Panc1 (cell line): ENCODE data around the gene MGRN1. TPM values are rescaled to one million over a fixed set of nuclear protein-coding genes. Genes with fewer than 3 reads are reported as not detected.
A peak's percentile ranks its signal among the peaks of the same experiment; 100 is the strongest.
"Not testable (repeated sequence)": the region's sequence is repeated elsewhere in the genome, so short reads cannot be mapped to it uniquely, and the experiment has no call there.

Source experiments
- ATAC-seq: fragments of 200-7000 bp; cut with Tn5 transposase; 2 replicates; pipeline ENCODE4 v1.9.1; 2020; ENCODE audit warnings: mild to moderate bottlenecking, moderate library complexity
- BruUV-seq: library from RNA; stranded (reverse); fragments of 400-500 nt; replicated peaks from 2 replicates; lab custom pipeline; 2021; lab: Mats Ljungman, UMichigan
- CTCF ChIA-PET: fragments of 300-600 bp; sonication (Branson Sonifier 250); formaldehyde crosslinking; loops from one replicate; lab custom pipeline; 2022; ENCODE audit warnings: antibody characterized with exemption; lab: Charles Lee
- POLR2A ChIA-PET: fragments of 300-600 bp; sonication (Branson Sonifier 250); formaldehyde crosslinking; loops from one replicate; lab custom pipeline; 2022; ENCODE audit warnings: antibody characterized with exemption; lab: Charles Lee
- DNase-seq: peaks from one replicate; pipeline ENCODE4 v3.0.0-alpha.2; 2010; ENCODE audit warnings: low read depth, low spot score
- H3K27ac ChIP-seq: 2 replicates; pipeline ENCODE4 v1.5.1; 2011; ENCODE audit warnings: mild to moderate bottlenecking, low read length, inconsistent platforms
- H3K27me3 ChIP-seq: fragments of 200-500 bp; sonication (Bioruptor generic); 2 replicates; pipeline ENCODE4 v1.6.0; 2014; ENCODE audit warnings: low read length, inconsistent platforms; ENCODE audit not compliant: control insufficient read depth, insufficient read depth
- H3K36me3 ChIP-seq: fragments of 200-500 bp; sonication (Bioruptor generic); 2 replicates; pipeline ENCODE4 v1.5.1; 2014; ENCODE audit warnings: inconsistent platforms, mild to moderate bottlenecking, low read length, moderate library complexity; ENCODE audit not compliant: control insufficient read depth, insufficient read depth
- H3K4me1 ChIP-seq: 2 replicates; pipeline ENCODE4 v1.5.1; 2011; ENCODE audit warnings: inconsistent platforms, mild to moderate bottlenecking, low read length, moderate library complexity; ENCODE audit not compliant: control insufficient read depth, insufficient read depth
- H3K4me3 ChIP-seq, 2 experiments: 2 replicates each; pipeline ENCODE4 v1.5.1; 2011 to 2012; ENCODE audit warnings: low read depth in 2 of 2, low read length in 2 of 2, mild to moderate bottlenecking in 2 of 2, inconsistent platforms in 1 of 2, moderate library complexity in 1 of 2
- H3K9me3 ChIP-seq: fragments of 200-500 bp; sonication (Bioruptor generic); 2 replicates; pipeline ENCODE4 v1.5.1; 2014; ENCODE audit warnings: low read depth, mild to moderate bottlenecking, inconsistent platforms, low read length, moderate library complexity; ENCODE audit not compliant: control insufficient read depth, insufficient read depth
- POLR2AphosphoS5 ChIP-seq: IDR thresholded peaks from 2 replicates; pipeline ENCODE4 v1.6.1; 2012; ENCODE audit warnings: mild to moderate bottlenecking, low read depth, low read length, moderate library complexity
- SIN3A ChIP-seq: IDR thresholded peaks from 2 replicates; pipeline ENCODE4 v1.6.1; 2012; ENCODE audit warnings: low read depth, mild to moderate bottlenecking, low read length, moderate library complexity, borderline replicate concordance; ENCODE audit not compliant: insufficient read depth
- TCF7L2 ChIP-seq: IDR thresholded peaks from 2 replicates; pipeline ENCODE4 v1.6.1; 2011; ENCODE audit warnings: mild to moderate bottlenecking, low read depth, low read length, inconsistent platforms
- in situ Hi-C: cut with HindIII; loops from 2 replicates; pipeline ENCODE4 v1.10.0; 2016; ENCODE audit warnings: low sequenced_read_pairs, low pct_unique_long_range_greater_than_20kb
- intact Hi-C: fragments of 100-400 bp; cut with micrococcal nuclease; formaldehyde crosslinking; loops from one replicate; pipeline ENCODE4 v1.10.0; 2022; ENCODE audit not compliant: unreplicated experiment
- total RNA-seq: library from RNA; stranded (reverse); gene quantifications from one replicate; pipeline ENCODE4 v1.2.1, GENCODE V29; 2021; ENCODE audit not compliant: unreplicated experiment
- TF ChIP-seq, protein P1 (sequence below): fragments of 450-650 bp; IDR thresholded peaks from 2 replicates; pipeline ENCODE4 v1.5.1; 2017; ENCODE audit warnings: mild to moderate bottlenecking
- TF ChIP-seq, protein P2 (sequence below), 2 experiments: IDR thresholded peaks; 2 replicates each; pipeline ENCODE4 v1.6.1; 2011 to 2012; ENCODE audit warnings: low read depth in 2 of 2, control low read depth in 1 of 2, low read length in 1 of 2, mild to moderate bottlenecking in 1 of 2, moderate library complexity in 1 of 2; ENCODE audit not compliant: insufficient read depth in 1 of 2

Gene MGRN1
- total RNA-seq, 1 experiment from 2014 or later = 59.7 TPM

DNA sequence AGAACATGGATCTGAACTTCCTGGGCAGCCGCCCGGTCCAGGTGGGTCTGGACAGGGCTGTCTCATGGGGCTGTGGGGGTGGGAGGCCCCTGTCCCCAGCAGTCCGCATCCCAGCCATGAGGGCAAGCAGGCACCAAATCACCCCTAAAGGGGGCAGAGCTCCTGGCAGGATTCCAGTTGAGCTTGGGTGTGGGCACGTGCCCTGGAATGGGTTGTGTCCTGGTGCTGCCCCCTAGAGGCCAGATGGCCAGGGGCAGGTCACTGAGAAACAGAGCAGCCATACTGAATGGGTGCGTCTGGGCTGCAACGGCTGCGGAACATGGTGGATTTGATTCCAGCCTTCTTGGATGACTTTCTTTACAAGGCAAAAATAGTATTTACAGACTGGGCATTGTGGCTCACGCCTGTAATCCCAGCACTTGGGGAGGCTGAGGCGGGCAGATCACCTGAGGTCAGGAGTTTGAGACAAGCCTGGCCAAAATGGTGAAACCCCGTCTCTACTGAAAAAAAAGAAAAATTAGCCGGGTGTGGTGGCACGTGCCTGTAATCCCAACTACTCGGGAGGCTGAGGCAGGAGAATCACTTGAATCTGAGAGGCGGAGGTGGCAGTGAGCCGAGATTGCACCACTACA is 25.9 kb downstream of the MGRN1 start:
- CTCF ChIA-PET = interaction anchor here (0.6 to 0.8 kb wide), 2 partner anchors 34 to 193 kb away, joined by 3 to 7 read pairs; no protein-coding TSS in a partner anchor
- in situ Hi-C loops, H3K4me3 ChIP-seq, H3K27ac ChIP-seq, intact Hi-C loops, POLR2A ChIA-PET, H3K4me1 ChIP-seq, H3K9me3 ChIP-seq, H3K27me3 ChIP-seq, H3K36me3 ChIP-seq: not testable (repeated sequence)
- TF ChIP-seq, protein P1, sequence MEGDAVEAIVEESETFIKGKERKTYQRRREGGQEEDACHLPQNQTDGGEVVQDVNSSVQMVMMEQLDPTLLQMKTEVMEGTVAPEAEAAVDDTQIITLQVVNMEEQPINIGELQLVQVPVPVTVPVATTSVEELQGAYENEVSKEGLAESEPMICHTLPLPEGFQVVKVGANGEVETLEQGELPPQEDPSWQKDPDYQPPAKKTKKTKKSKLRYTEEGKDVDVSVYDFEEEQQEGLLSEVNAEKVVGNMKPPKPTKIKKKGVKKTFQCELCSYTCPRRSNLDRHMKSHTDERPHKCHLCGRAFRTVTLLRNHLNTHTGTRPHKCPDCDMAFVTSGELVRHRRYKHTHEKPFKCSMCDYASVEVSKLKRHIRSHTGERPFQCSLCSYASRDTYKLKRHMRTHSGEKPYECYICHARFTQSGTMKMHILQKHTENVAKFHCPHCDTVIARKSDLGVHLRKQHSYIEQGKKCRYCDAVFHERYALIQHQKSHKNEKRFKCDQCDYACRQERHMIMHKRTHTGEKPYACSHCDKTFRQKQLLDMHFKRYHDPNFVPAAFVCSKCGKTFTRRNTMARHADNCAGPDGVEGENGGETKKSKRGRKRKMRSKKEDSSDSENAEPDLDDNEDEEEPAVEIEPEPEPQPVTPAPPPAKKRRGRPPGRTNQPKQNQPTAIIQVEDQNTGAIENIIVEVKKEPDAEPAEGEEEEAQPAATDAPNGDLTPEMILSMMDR = peak; percentile 95
- BruUV-seq = TSS peak; percentile 44
- peak; percentile 81 for ATAC-seq
- peak; percentile 24 for DNase-seq

DNA sequence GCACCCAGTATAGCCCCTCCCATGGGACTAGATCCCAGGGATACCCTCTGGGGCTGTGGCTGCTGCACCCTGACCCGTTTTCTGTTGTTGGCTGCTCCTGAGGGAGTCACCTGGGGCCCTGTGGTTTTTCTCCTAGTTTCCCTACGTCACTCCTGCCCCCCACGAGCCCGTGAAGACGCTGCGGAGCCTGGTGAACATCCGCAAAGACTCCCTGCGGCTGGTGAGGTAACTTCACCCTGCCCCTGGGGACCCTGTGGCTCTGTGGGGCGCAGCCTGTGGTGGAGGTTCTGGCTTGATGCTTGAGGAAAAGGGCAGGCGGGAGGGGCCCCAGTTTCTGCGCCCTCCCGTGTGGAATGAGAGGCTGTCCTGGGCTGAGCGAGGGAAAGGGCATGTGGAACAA is 27.2 kb downstream of the MGRN1 start:
- no peak overlapping the region for H3K27ac ChIP-seq
- in situ Hi-C loops = no loop called here
- ChIA-PET CTCF (no interaction called here), POLR2A (no interaction called here)
- H3K36me3 ChIP-seq = no peaks in the 10 kb centered on the region; the same call in 1 of the 2 replicates
- H3K4me1 ChIP-seq = no peaks in the 10 kb centered on the region
- BruUV-seq = no TSS peak
- DNase-seq (no peak), ATAC-seq (no peak)
- no peaks in the 10 kb centered on the region for H3K27me3 ChIP-seq
- no peak overlapping the region for H3K4me3 ChIP-seq
- TF ChIP-seq SIN3A = no peak
- TF ChIP-seq POLR2AphosphoS5 = no peak
- TF ChIP-seq, protein P1 = no peak
- TF ChIP-seq TCF7L2 = no peak
- TF ChIP-seq, protein P2, sequence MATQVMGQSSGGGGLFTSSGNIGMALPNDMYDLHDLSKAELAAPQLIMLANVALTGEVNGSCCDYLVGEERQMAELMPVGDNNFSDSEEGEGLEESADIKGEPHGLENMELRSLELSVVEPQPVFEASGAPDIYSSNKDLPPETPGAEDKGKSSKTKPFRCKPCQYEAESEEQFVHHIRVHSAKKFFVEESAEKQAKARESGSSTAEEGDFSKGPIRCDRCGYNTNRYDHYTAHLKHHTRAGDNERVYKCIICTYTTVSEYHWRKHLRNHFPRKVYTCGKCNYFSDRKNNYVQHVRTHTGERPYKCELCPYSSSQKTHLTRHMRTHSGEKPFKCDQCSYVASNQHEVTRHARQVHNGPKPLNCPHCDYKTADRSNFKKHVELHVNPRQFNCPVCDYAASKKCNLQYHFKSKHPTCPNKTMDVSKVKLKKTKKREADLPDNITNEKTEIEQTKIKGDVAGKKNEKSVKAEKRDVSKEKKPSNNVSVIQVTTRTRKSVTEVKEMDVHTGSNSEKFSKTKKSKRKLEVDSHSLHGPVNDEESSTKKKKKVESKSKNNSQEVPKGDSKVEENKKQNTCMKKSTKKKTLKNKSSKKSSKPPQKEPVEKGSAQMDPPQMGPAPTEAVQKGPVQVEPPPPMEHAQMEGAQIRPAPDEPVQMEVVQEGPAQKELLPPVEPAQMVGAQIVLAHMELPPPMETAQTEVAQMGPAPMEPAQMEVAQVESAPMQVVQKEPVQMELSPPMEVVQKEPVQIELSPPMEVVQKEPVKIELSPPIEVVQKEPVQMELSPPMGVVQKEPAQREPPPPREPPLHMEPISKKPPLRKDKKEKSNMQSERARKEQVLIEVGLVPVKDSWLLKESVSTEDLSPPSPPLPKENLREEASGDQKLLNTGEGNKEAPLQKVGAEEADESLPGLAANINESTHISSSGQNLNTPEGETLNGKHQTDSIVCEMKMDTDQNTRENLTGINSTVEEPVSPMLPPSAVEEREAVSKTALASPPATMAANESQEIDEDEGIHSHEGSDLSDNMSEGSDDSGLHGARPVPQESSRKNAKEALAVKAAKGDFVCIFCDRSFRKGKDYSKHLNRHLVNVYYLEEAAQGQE (IDR thresholded peaks at IDR 0.05; ENCODE audit: insufficient read depth in 1 of 2, low read depth in 2 of 2, low read length in 1 of 2) = no peak
- no peaks in the 10 kb centered on the region for H3K9me3 ChIP-seq
- intact Hi-C loops = no loop called here
